GM21367 (cell line): ENCODE measurements around the gene TUBB8.
"Not testable (repeated sequence)": the region's sequence is repeated elsewhere in the genome, so short reads cannot be mapped to it uniquely, and the experiment has no call there.

ENCODE experiments used
- ATAC-seq: cut with Tn5 transposase; IDR thresholded peaks from one replicate; pipeline ENCODE4 v1.9.1; 2021; ENCODE audit not compliant: unreplicated experiment

Gene TUBB8

DNA sequence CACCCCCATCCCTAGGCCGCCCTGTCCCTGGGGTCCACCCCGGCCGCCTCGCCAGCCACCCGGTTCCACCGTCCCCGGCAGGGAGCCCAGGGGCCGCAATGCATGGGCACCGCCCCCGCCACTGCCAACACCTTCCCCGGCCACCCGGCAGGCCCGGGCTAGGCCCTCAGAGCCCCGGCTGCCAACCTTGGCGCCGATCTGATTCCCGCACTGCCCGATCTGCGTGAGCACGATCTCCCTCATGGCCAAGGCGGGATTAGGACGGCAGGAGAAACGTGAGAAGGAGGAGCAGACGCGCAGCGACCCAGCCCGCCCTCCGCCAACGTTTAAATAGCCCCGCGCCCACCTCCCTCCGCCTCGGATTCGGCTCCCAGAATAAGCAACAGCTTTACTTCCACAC is at the start of gene TUBB8:
Gene TUBB8 (minus strand): TSS at position 301 of the 400 bp plus-strand sequence. CDS start 58 bp downstream, at position 243.
- no peak for ATAC-seq

DNA sequence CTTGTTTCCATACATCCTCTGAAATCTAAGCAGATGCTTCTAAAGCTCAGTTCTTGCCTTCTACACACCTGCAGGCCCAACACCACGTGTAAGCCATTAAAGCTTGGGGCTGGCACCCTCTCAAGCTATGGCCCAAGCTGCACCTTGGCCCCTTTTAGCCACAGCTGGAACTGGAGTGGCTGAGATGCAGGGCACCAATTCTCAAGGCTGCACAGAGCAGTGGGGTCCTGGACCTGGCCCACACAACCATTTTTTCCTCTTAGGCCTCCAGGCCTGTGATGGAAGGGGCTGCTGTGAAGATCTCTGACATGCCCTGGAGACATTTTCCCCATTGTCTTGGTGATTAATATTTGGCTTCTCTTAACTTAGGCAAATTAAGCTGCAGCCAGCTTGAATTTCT is 47.4 kb upstream of the TUBB8 start:
- ATAC-seq, result no peak

DNA sequence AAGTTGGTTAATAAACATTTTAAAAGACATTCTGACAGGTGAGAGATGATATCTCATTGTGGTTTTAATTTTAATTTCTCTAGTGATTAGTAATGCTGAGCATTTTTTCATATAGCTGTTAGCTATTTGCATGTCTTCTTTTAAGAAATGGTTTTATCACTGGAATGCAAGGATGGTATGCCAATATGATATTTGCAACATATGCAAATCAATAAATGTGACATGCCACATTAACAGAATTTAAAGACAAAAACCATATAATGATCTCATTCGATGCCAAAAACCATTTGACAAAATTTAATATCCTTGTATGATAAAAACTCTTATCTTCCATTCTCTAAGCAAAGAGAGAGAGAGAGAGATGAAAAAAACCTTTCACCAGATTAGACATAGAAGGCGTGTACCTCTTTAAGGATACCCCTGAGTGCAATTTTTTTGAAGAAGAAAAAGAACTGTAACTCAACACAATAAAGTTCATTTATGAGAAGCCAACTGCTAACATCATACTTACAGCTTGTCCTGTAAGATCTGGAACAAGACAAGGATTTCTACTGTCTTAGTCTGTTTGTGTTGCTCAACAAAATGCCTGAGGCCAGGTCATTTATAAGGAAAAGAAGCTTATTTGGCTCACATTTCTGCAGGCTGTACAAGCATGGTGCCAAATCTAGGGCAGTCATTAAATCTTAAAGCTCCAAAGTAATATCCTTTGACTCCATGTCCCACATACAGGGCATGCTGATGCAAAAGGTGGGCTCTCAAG is 46.4 kb upstream of the TUBB8 start:
- ATAC-seq, result no peak

DNA sequence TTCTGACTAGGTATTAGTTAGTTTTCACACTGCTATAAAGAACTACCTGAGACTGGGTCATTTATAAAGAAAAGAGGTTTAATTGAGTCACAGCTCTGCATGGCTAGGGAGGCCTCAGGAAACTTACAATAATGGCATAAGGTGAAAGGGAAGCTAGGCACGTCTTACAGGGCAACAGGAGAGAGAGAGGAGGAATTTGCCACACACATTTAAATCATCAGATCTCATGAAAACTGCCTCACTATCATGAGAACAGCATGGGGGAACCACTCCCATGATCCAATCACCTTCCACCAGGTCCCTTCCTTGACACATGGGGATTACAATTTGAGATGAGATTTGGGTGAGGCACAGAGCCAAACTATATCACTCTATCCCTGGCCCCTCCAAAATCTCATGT is 45.5 kb upstream of the TUBB8 start:
- ATAC-seq, result no peak

DNA sequence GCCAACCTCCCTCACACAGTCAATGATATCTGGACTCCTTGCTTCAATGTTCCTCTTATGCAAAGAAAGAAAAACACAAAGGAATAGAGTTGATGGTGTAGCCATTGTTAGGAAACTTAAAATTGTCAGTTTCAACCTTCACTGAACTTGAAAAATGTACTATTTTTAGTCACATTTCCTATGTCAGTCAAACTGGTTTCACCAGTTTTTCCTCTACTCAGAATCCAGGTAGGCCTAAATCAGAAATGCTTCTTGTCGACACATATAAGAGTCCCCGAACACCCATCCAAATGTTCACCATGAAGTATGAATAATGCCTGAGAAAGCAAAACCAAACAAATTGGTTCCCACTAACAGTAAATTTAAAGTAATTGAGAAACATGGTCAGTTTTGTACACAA is 43.8 kb upstream of the TUBB8 start:
- ATAC-seq, result no peak

DNA sequence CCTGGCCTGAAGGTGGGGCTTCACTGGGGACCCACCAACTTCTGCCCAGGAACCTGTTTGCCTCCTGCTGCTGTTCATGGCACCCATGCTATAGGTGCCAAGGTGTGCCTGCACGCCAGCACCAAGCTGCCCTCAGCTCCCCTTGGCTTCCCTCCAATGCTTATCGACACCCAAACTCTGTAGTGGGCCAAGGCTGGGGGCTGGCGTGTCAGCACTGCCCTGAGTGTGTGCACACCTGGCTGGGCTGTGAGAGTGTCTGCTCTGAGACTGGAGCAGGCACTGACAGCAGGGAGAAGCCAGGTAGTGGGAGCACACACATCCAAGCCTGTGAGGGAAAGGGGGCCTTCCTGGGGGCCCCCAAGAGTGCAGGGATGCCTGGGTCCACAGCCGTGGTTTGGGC is 43.1 kb upstream of the TUBB8 start:
- ATAC-seq, result no peak

DNA sequence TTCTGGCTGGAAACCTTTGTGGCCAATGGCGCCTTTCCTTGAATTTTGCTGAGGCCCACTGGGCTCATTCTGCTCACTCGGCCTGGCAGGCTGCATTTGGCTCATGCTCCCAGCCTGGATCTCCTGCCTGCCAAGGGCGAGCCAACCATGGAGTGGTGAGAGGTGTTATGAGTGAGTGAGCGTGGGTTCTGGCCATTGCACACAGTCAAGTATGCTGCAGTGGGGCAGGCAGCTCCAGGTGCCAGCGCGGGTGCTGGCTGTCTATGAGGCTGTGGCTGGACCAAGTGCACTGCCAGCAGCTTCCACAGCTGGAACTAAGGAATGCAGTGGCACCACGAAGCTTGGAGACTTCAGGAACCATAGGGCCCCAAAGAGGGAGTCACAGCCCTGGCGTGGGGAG is 42.2 kb upstream of the TUBB8 start:
- no peak for ATAC-seq

DNA sequence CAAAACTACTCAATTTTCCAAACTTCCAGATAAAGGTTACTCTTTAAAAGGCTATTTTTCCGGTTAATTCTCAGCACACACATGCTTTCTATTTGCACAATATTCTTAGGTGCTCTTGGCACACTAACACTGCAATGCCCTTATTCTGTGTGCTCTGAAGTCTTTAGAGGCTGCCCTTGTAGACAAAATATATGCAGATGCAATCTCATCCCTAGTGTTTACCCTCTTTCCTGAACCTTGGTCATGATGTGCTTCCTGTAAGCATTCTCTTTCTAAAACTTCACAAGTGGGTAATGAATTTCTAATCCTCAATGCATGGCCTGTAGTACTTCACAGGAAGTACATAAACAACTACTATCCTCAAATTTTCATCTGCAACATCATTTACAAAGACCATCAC is 41.1 kb upstream of the TUBB8 start:
- no peak for ATAC-seq

DNA sequence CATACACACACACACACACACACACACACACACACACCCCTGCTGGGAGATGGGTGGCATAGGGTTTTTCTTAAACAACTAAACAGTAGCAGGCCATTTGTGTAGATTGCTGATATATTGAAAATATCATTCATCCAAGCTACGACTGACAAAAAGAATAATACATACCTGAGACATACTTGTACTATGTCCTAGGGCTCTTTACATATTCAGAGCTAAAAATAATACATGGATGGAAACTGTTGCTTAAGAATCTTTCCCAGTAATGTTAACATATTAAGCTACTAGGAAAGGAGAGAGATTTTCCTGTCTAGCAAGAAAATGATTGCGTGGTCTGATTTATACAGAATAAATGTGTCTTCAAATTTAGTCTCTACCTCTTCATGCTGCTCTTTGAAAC is 40.2 kb upstream of the TUBB8 start:
- no peak for ATAC-seq

DNA sequence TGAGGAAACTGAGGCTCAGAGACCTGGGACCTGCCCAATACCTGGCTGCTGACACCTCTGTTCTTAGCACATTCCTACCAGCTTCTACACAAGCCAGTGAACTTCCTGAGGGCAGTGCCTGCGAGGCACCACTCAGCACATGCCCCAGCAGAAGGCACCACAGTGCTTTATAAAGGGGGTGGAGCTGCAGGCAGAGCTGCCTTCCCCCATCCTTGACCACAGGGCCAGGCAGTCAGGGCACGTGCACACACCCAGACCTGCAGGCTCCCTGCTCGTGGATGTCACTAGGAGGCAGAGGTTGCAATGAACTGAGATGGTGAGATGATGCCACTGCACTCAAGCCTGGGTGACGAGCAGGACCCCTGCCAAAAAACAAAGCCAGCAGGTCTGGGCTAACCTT is 39.2 kb upstream of the TUBB8 start:
- no peak for ATAC-seq

DNA sequence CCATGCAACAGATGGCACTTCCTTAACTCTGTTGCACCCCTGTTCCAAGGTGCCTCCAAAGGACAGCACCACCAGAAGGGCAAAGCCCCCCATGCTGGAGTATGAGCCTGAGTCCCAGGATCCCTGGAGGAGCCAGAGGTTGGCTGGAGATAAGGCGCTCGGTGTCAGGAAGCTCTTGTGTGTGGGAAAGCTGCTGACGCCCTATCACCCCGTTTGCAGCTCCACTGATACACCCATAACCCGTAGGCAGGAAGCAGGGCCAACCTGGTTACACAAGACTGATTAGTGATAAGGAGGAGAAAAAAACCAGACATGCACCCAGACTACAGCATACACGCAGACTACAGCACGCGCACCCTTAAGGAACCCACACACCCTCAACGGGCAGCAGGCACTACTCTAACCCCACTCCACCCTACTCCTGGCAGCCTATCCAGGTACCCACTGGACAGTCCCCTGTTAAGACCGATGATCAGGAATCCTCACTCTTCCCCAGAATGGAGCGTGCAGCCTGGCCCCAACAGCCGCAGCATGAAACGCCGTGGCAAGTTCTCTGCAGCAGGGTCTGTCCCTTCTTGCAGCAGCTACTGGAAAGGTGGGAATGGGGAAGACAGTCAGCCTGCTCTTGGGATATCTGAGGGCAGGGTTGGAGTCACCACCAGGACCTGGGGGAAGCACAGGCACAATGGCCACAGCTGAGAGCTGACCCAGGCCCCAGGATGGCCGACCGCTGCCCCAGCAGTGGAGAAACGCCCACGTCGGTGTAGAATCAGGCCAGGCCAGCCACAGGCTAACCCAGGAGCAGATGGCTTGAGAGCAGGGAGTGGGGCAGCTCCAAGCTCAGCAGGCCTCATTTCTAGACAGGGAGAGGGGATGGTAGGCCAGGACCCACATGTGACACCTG is 38.3 kb upstream of the TUBB8 start:
- ATAC-seq, result no peak

DNA sequence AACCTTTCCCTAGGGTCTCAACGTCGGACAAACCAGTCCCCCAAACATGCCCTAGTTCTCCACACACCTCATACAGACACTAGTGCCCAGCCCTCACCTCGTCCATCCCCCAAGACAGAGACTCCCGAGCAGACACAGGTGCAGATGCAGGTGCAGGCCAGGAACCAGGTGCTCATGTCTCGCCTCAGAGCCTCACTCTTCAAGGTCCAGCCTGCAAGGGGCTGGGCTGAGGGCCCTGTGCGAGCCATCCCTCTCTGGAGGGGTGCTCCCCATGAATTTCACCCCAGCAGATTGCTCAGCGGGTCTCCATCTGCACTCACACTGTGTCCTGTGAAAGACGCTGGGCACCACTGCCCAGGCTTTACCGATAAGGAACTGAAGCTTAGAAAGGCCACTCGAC is 36.9 kb upstream of the TUBB8 start:
- ATAC-seq, result no peak

DNA sequence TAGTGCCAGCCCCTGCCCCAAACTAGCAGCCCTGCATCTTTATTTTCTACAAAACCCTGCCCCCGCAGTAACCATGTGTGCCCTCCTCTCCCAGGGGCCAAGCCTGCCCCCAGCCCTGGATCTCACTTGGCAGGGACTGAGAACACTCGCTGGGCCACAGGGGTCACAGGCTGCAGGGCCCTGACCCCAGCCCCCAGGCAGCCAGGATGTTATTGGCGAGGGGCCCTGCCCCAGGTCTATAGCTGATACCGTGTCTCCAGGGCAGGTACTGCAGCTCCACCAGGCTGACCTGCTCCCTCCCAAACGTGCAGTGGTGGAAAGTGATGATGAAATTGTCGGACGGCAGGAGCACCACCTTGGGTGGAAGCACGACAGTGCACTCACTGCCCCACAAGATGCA is 35.9 kb upstream of the TUBB8 start:
- ATAC-seq, result no peak

DNA sequence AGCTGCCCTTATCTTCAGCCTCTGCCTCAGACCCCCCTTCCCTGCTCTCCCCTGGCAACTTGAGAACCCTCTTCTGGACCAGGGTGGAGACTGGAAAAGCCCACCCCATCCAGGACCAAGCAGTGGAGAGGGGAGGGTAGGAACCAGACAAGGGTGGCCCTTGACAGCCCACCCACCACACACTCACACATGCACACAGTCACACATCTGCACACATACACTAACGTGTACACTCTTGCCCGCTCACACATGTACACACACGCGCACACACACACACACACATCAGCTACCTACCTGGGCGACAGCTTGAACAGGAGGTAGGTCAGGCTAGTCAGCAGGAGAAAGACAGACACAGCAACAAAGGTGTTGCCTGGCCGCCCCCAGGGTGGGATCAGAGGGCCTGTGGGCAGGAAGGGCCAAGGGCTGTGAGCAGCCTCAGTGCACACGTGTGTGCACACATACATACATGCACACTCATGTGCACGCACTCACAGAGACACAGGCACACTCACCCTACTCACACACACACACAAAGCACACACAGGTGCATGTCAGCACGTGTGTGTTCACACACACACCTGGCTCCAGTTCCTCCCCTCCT is 34.9 kb upstream of the TUBB8 start:
- ATAC-seq, result no peak

DNA sequence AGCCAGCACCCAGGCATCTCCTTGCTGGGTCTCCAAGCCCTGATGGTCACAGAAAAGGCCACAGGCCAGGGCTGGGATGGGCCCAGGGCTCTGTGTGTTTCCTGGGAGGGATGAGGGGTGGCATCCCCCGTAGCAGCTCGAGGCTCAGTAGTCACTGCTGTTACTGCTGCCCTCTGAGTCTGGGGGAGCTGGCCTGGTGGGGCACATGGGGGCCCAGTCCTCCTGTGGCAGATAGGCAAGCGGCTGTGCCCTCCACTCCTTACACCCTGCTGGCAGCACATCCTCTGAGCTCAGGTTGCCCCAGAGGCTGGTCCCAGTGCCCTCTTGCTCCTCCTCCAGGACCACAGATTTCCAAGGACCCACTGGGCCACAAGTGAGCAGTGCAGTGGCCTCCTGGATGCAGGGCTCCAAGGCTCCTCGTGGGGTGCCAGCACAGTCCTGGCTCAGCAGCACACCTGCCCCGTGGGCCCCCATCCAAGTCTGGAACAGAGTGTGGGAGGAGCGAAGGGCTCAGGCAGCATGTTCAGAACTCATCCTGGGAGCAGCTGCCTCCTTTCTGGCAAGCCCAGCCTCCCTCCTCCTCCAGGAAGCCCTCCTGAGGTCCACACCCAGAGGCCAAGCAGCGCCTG is 31.5 kb upstream of the TUBB8 start:
- no peak for ATAC-seq

DNA sequence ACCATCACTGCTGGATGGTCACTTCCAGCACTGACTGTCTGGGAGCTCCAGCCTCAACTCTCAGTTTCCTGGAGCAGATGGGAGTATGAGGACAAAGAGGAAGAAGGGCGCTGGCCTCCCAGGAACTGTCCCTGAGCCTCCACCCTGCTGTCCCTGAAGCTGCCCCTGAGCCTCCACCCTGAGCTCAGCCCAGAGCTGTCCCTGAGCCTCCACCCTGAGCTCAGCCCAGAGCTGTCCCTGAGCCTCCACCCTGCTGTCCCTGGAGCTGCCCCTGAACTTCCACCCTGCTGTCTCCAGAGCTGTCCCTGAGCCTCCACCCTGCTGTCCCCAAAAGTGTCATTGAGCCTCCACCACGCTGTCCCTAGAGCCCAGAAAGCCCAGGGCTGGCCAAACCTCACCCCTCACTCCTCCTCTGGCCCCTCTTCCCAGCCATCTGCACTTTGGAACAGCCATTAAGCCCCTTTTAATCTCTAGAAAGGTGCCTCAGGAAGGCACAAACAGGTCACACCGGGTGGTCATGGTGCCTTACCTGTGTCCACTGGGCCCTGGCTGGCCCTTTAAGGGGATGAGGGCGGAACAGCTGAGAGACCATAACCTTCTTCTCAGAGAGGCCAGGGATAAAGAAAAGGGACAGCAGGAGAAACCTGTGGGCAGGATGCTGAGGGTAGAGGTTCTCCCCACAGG is 30.6 kb upstream of the TUBB8 start:
- no peak for ATAC-seq

DNA sequence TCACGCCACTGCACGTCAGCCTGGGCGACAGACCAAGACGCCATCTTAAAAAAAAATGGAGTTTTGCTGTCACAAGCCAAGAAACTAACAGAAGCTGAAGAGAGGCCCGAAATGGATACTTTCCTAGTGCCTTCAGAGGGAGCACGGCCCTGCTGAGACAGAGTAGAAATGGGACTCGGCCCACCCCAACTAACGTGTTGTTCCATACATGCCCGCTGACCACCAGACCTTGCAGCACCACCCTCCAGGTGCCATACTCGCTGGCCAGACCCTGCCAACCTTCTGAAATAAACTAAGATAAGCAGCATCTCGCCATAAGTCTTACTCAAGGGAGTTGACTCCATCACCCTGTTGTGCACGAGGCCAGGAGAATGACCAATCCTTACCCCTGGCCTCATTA is 29.5 kb upstream of the TUBB8 start:
- ATAC-seq, result no peak

DNA sequence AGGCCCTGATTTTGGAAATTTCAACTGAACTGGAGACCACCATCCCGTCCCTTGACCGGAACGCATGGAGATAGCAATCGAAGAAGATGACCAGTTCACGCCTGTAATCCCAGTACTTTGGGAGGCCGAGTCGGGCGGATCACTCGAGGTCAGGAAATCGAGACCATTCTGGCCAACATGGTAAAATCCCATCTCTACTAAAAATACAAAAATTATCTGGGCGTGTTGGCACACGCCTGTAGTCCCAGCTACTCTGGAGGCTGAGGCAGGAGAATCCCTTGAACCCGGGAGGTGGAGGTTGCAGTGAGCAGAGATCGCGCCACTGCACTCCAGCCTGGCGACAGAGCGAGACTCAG is 25.1 kb upstream of the TUBB8 start:
- ATAC-seq, result not testable (repeated sequence)

DNA sequence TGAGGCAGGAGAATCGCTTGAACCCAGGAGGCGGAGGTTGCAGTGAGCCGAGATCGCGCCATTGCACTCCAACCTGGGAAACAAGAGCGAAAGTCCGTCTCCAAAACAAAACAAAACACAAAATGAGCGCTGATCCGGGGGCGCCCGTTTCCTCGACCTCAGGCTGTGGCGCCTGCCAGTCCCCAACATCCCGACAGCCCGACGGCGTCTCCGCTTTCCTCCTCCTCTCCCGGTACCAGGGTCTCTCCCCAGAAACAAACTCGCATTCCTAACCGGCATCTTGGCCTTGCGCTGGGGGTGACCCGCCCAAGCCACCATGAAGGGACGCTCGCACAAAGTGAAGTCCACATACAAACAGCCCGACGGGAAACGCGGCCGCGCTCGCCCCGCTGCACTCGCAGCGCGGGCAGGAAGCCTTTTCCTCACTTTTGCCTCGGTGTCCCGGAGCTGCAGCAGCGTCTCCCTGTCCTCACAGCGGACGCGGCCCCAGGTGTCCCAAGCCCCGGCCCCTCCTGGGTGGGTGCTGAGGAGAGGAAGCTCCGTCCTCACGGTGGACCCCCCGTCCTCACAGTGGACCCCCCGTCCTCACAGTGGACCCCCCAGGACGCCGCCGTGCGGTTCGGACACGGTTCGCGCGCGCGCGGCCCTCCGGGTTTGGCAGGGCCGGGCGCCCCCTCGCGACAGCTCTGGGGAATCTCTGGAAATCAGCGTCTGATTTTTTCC is 24.6 kb upstream of the TUBB8 start:
- not testable (repeated sequence) for ATAC-seq

DNA sequence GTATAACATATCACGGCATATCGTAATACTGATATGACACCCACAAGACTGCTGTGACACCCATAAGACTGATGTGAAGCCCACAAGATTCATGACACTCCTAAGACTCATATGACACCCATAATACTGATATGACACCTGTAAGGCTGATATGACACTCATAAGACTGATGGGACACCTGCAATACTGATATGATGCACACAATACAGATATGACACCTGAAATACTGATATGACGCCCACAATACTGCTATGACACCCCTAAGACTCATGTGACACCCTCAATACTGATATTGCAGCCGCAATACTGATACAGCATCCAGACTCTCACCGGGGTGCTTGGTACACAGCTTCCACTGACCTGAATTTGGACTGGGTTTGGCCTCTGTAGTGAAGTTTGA is 19.1 kb upstream of the TUBB8 start:
- not testable (repeated sequence) for ATAC-seq
